KMS-11 (cell line): ENCODE data around the gene SLC35F6.

Experiments
- H2AFZ ChIP-seq: fragments of 200-600 bp; sonication (generic); 2 replicates; pipeline ENCODE4 v1.6.1; 2016; ENCODE audit warnings: antibody characterized with exemption, mixed run types, low read depth
- H3K27ac ChIP-seq: fragments of 200-600 bp; sonication (generic); 2 replicates; pipeline ENCODE4 v1.6.1; 2016; ENCODE audit warnings: mild to moderate bottlenecking, mixed run types
- H3K27me3 ChIP-seq: fragments of 200-600 bp; sonication (generic); 2 replicates; pipeline ENCODE4 v1.6.1; 2017; ENCODE audit warnings: mild to moderate bottlenecking, low read depth, mixed run types, moderate library complexity; ENCODE audit not compliant: insufficient read depth
- H3K36me3 ChIP-seq: fragments of 200-600 bp; sonication (generic); 2 replicates; pipeline ENCODE4 v1.6.1; 2017; ENCODE audit warnings: mild to moderate bottlenecking, mixed run types; ENCODE audit not compliant: insufficient read depth
- H3K4me1 ChIP-seq: fragments of 200-600 bp; sonication (generic); 2 replicates; pipeline ENCODE4 v1.6.1; 2016; ENCODE audit warnings: mild to moderate bottlenecking, low read depth, mixed run types; ENCODE audit not compliant: poor library complexity, severe bottlenecking
- H3K4me2 ChIP-seq: fragments of 200-600 bp; sonication (generic); 2 replicates; pipeline ENCODE4 v1.7.0; 2016; ENCODE audit warnings: mild to moderate bottlenecking, mixed run types
- H3K4me3 ChIP-seq: fragments of 200-600 bp; sonication (generic); IDR thresholded peaks from 2 replicates; pipeline ENCODE4 v1.6.1; 2017; ENCODE audit warnings: low read depth, low read length, mixed read lengths; ENCODE audit not compliant: insufficient read depth
- H3K79me2 ChIP-seq: fragments of 200-600 bp; sonication (generic); 2 replicates; pipeline ENCODE4 v1.6.1; 2016; ENCODE audit warnings: low read depth, mixed run types; ENCODE audit not compliant: insufficient read depth
- H3K9ac ChIP-seq: fragments of 200-600 bp; sonication (generic); 2 replicates; pipeline ENCODE4 v1.6.1; 2016; ENCODE audit warnings: mild to moderate bottlenecking, mixed run types
- H4K20me1 ChIP-seq: fragments of 200-600 bp; sonication (generic); 2 replicates; pipeline ENCODE4 v1.6.1; 2016; ENCODE audit warnings: mild to moderate bottlenecking, mixed run types; ENCODE audit not compliant: insufficient read depth
- TF ChIP-seq, protein P1 (sequence below): fragments of 200-600 bp; sonication (generic); conservative IDR thresholded peaks from 2 replicates; pipeline ENCODE4 v1.6.1; 2017; ENCODE audit warnings: low read depth, mild to moderate bottlenecking, antibody characterized with exemption, low read length, moderate library complexity, mixed read lengths

SLC35F6 gene

DNA sequence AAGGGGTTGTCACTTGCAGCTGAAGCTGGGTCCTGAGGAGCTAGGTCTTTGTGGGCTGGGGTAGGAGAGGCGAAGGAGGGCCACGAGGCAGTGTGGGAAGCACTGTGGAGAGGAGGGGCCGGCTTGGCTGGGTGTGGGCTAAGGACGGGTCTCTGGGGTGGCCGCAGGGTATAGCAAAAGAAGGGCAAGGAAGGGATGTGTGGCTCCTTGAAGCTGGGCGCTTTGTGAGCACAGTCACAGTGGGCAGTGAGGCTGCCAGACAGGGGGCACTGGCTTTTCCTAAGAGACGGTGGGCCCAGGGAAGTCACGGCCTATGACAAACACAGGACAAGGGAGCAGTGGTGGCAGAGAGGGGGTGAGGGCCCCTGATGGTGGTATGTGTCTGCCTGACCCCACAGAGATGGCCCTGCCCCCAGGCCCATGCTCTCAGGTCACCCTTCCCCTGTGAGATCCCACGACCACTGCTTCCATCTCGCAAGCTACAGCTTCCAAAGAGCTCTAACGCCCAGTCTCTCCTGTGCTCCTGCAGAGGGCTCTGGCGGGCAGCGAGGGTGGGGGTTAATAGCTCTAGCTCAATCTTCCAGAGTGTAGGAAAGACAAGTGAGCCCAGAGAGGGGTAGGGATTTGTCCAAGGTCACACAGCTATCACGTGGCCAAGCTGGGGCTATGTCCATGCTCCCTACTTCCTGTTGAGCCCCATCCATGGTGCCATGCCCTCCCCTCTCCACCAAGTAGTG lies 39.1 kb upstream of the SLC35F6 start:
- Histone ChIP-seq H3K79me2 (no peaks in the 10 kb centered on the region), H3K27me3 (peaks cover 3% of the 10 kb centered on the region; the same call in 1 of the 2 replicates), H3K4me1 (no peaks in the 10 kb centered on the region), H3K27ac (no peak overlapping the region), H3K4me3 (no peak overlapping the region), H4K20me1 (no peaks in the 10 kb centered on the region), H3K9ac (no peak overlapping the region), H3K36me3 (no peaks in the 10 kb centered on the region), H2AFZ (no peak overlapping the region), H3K4me2 (no peak overlapping the region)
- TF ChIP-seq, protein P1, sequence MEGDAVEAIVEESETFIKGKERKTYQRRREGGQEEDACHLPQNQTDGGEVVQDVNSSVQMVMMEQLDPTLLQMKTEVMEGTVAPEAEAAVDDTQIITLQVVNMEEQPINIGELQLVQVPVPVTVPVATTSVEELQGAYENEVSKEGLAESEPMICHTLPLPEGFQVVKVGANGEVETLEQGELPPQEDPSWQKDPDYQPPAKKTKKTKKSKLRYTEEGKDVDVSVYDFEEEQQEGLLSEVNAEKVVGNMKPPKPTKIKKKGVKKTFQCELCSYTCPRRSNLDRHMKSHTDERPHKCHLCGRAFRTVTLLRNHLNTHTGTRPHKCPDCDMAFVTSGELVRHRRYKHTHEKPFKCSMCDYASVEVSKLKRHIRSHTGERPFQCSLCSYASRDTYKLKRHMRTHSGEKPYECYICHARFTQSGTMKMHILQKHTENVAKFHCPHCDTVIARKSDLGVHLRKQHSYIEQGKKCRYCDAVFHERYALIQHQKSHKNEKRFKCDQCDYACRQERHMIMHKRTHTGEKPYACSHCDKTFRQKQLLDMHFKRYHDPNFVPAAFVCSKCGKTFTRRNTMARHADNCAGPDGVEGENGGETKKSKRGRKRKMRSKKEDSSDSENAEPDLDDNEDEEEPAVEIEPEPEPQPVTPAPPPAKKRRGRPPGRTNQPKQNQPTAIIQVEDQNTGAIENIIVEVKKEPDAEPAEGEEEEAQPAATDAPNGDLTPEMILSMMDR: no peak

DNA sequence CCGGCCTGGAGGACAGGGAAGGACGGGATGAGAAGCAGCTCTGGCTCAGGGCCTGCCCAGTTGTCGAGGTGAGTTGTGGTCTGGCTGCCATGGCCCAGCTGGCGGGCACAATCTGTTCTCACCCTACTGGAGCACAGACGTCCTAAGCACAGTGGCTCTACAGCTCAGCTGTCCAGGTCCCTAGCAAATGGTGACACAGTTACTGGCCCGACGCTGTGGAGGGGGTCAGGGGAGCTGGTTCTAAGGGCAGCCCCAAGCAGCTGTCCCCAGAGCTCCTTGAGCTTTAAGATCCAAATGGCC lies 38.6 kb upstream of the SLC35F6 start:
- Histone ChIP-seq H3K9ac (no peak overlapping the region), H4K20me1 (no peaks in the 10 kb centered on the region), H3K4me3 (no peak overlapping the region), H3K79me2 (no peaks in the 10 kb centered on the region), H3K27me3 (peaks cover 3% of the 10 kb centered on the region; the same call in 1 of the 2 replicates), H3K27ac (no peak overlapping the region), H3K4me1 (no peaks in the 10 kb centered on the region), H2AFZ (no peak overlapping the region), H3K36me3 (no peaks in the 10 kb centered on the region), H3K4me2 (no peak overlapping the region)
- TF ChIP-seq, protein P1: no peak

DNA sequence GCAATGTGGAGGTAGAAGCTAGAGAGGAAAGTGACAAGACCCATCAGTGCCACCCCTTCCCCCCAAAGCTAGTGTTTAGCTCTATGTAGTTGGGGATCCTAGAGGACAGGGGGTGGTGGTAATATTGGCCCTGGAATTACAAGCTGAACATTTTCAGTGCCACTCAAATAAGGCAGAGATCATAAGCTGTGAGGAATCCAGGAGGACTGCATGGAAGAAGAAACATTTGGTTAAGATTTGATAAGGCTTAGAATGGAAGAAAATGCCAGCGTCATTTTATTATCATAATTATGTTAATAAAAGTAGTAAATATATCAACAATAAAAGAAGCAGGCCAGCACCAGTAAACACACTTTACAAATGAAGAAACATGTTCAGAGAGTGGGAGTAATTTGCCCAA lies 37.9 kb upstream of the SLC35F6 start:
- H3K4me3 ChIP-seq: no peak overlapping the region
- no peaks in the 10 kb centered on the region for H3K79me2 ChIP-seq
- peaks cover 3% of the 10 kb centered on the region; the same call in 1 of the 2 replicates for H3K27me3 ChIP-seq
- TF ChIP-seq, protein P1: no peak
- no peaks in the 10 kb centered on the region for H3K36me3 ChIP-seq
- no peak overlapping the region for H3K9ac ChIP-seq
- no peaks in the 10 kb centered on the region for H4K20me1 ChIP-seq
- H2AFZ ChIP-seq: no peak overlapping the region
- H3K4me1 ChIP-seq: no peaks in the 10 kb centered on the region
- H3K4me2 ChIP-seq: no peak overlapping the region
- H3K27ac ChIP-seq: no peak overlapping the region

DNA sequence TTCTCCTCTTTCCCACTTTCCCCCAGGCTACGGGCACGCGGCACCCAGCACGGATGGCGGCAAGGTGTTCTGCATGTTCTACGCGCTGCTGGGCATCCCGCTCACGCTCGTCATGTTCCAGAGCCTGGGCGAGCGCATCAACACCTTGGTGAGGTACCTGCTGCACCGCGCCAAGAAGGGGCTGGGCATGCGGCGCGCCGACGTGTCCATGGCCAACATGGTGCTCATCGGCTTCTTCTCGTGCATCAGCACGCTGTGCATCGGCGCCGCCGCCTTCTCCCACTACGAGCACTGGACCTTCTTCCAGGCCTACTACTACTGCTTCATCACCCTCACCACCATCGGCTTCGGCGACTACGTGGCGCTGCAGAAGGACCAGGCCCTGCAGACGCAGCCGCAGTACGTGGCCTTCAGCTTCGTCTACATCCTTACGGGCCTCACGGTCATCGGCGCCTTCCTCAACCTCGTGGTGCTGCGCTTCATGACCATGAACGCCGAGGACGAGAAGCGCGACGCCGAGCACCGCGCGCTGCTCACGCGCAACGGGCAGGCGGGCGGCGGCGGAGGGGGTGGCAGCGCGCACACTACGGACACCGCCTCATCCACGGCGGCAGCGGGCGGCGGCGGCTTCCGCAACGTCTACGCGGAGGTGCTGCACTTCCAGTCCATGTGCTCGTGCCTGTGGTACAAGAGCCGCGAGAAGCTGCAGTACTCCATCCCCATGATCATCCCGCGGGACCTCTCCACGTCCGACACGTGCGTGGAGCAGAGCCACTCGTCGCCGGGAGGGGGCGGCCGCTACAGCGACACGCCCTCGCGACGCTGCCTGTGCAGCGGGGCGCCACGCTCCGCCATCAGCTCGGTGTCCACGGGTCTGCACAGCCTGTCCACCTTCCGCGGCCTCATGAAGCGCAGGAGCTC lies 36.2 kb upstream of the SLC35F6 start:
- Histone ChIP-seq H3K27me3 (peaks cover 9% of the 10 kb centered on the region; the same call in 1 of the 2 replicates), H3K36me3 (no peaks in the 10 kb centered on the region), H3K27ac (no peak overlapping the region), H4K20me1 (no peaks in the 10 kb centered on the region), H3K4me1 (no peaks in the 10 kb centered on the region), H3K4me3 (no peak overlapping the region), H3K9ac (no peak overlapping the region), H2AFZ (no peak overlapping the region), H3K79me2 (no peaks in the 10 kb centered on the region), H3K4me2 (no peak overlapping the region)
- TF ChIP-seq, protein P1: no peak
